BJ (cell line): ENCODE measurements around the gene GPR158. TPM values are rescaled to one million over a fixed set of nuclear protein-coding genes. Genes with fewer than 3 reads are reported as not detected.

Experiments used
- CTCF ChIA-PET: fragments of 350-600 bp; formaldehyde crosslinking; extraction: SDS; loops from one replicate; lab custom pipeline; 2021; ENCODE audit warnings: antibody characterized with exemption, inconsistent platforms; lab: Yijun Ruan, JAX
- POLR2A ChIA-PET: fragments of 300-600 bp; sonication (Branson Sonifier 250); formaldehyde crosslinking; extraction: SDS; loops from one replicate; lab custom pipeline; 2021; ENCODE audit warnings: antibody characterized with exemption; lab: Charles Lee
- DNase-seq: peaks from one replicate; pipeline ENCODE4 v3.0.0-alpha.2; 2011; ENCODE audit warnings: low read depth
- H3K27me3 ChIP-seq: 2 replicates; pipeline ENCODE4 v1.6.0; 2011; ENCODE audit warnings: low read length; ENCODE audit not compliant: control insufficient read depth, insufficient read depth
- H3K36me3 ChIP-seq: 2 replicates; pipeline ENCODE4 v1.5.1; 2011; ENCODE audit warnings: low read length; ENCODE audit not compliant: control insufficient read depth, insufficient read depth
- H3K4me3 ChIP-seq: 2 replicates; pipeline ENCODE4 v1.5.1; 2011; ENCODE audit warnings: low read depth, mild to moderate bottlenecking, control low read depth, low read length
- polyA plus RNA-seq: library from polyadenylated mRNA; depleted of rRNA; stranded (reverse); fragments of >200 nt; gene quantifications from 2 replicates; pipeline ENCODE4 v1.2.3, GENCODE V29; 2011
- TF ChIP-seq, protein P1 (sequence below): IDR thresholded peaks from 2 replicates; pipeline ENCODE4 v1.5.1; 2011; ENCODE audit warnings: low read depth, mild to moderate bottlenecking, control low read depth, inconsistent platforms, low read length, moderate library complexity; ENCODE audit not compliant: insufficient read depth

GPR158 gene
- polyA plus RNA-seq, 1 experiment = 0.01 TPM

DNA sequence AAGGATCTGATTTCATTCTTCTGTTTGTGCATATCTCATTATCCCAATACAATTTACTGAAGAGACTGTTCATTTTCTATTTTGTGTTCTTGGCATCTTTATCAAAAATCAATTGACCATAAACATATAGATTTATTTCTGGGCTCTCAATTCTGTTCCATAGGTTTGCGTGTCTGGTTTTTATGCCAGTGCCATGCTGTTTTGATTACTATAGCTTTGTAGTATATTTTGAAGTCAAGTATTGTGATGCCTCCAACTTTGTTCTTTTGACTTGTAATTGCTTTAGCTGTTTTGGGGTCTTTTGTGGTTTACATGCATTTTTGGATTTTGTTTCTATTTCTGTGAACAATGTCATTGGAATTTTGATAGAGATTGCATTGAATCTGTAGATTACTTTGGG is 278.8 kb downstream of the GPR158 start:
- Histone ChIP-seq H3K36me3 (no peaks in the 10 kb centered on the region), H3K4me3 (no peak overlapping the region), H3K27me3 (no peaks in the 10 kb centered on the region)
- DNase-seq = no peak
- ChIA-PET CTCF (no interaction called here), POLR2A (no interaction called here)
- TF ChIP-seq, protein P1, sequence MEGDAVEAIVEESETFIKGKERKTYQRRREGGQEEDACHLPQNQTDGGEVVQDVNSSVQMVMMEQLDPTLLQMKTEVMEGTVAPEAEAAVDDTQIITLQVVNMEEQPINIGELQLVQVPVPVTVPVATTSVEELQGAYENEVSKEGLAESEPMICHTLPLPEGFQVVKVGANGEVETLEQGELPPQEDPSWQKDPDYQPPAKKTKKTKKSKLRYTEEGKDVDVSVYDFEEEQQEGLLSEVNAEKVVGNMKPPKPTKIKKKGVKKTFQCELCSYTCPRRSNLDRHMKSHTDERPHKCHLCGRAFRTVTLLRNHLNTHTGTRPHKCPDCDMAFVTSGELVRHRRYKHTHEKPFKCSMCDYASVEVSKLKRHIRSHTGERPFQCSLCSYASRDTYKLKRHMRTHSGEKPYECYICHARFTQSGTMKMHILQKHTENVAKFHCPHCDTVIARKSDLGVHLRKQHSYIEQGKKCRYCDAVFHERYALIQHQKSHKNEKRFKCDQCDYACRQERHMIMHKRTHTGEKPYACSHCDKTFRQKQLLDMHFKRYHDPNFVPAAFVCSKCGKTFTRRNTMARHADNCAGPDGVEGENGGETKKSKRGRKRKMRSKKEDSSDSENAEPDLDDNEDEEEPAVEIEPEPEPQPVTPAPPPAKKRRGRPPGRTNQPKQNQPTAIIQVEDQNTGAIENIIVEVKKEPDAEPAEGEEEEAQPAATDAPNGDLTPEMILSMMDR = no peak

DNA sequence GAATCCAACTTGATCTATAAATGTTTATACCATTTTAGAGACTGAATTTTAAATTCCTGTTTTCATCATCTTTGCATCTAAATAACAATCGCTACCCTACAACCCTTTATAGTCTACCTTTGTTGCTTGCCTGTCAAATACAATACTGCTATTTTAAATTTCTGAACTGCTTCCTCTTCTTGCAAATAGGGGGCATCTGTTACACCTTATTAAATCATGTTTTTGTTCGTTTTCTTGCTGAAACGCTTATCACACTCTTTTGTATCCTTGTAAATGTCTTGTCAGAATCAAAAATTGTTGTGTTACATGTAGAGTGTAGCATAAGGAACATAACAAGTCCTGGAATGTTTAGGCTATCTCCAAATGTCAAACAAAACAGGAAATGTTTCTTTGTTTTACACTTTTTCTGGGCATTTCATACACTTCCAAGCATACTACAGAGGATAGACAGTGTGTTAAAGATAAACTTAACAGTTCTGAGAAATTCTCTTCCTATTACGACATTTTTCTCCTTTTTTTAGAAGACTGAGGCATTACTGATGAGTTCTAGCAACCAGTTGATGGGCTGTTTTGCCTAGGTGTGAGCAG is 281.3 kb downstream of the GPR158 start:
- ChIA-PET POLR2A (no interaction called here), CTCF (no interaction called here)
- DNase-seq = no peak

GRCh38 chr10:25457552-25457951 is 282.8 kb downstream of the GPR158 start:
- TF ChIP-seq, protein P1 = no peak
- Histone ChIP-seq H3K4me3 (no peak overlapping the region), H3K36me3 (no peaks in the 10 kb centered on the region), H3K27me3 (no peaks in the 10 kb centered on the region)
- POLR2A ChIA-PET = no interaction called here
- no peak for DNase-seq
- CTCF ChIA-PET = no interaction called here

More for the DNA sequence above, 281.3 kb downstream of the GPR158 start:
- no peaks in the 10 kb centered on the region for H3K27me3 ChIP-seq
- no peaks in the 10 kb centered on the region for H3K36me3 ChIP-seq
- TF ChIP-seq, protein P1 = no peak
- no peak overlapping the region for H3K4me3 ChIP-seq

GRCh38 chr10:25465582-25466372 is 291.0 kb downstream of the GPR158 start:
- POLR2A ChIA-PET = no interaction called here
- Histone ChIP-seq H3K27me3 (no peaks in the 10 kb centered on the region), H3K4me3 (no peak overlapping the region), H3K36me3 (no peaks in the 10 kb centered on the region)
- CTCF ChIA-PET = no interaction called here
- TF ChIP-seq, protein P1 = no peak
- no peak for DNase-seq

- DNase-seq = no peak
- CTCF ChIA-PET = no interaction called here
- no peaks in the 10 kb centered on the region for H3K27me3 ChIP-seq
- POLR2A ChIA-PET = no interaction called here
- H3K36me3 ChIP-seq = no peaks in the 10 kb centered on the region
- H3K4me3 ChIP-seq = no peak overlapping the region
- TF ChIP-seq, protein P1 = no peak
These were observed 293.1 kb downstream of the GPR158 start for GRCh38 chr10:25467881-25468280.
